HG02943 (cell line): ENCODE data around the gene CPB1.

Source experiments
- ATAC-seq: cut with Tn5 transposase; IDR thresholded peaks from one replicate; pipeline ENCODE4 v1.9.1; 2021; ENCODE audit warnings: mild to moderate bottlenecking, low read depth, moderate library complexity; ENCODE audit not compliant: unreplicated experiment

CPB1 gene

GRCh38 chr3:148879256-148879655 is 51.6 kb downstream of the CPB1 start:
- ATAC-seq = no peak

- no peak for ATAC-seq
These were observed 53.1 kb downstream of the CPB1 start for GRCh38 chr3:148880681-148881080.

GRCh38 chr3:148881286-148881685 is 53.7 kb downstream of the CPB1 start:
- ATAC-seq = no peak

- no peak for ATAC-seq
These were observed 54.7 kb downstream of the CPB1 start for GRCh38 chr3:148882288-148882687.

GRCh38 chr3:148883163-148883562 is 55.6 kb downstream of the CPB1 start:
- no peak for ATAC-seq

- ATAC-seq = no peak
These were observed 56.6 kb downstream of the CPB1 start for GRCh38 chr3:148884261-148884660.

- no peak for ATAC-seq
These were observed 62.2 kb downstream of the CPB1 start for GRCh38 chr3:148889828-148890227.

- no peak for ATAC-seq
These were observed 68.5 kb downstream of the CPB1 start for GRCh38 chr3:148896062-148896461.

- ATAC-seq = no peak
These were observed 74.6 kb downstream of the CPB1 start for GRCh38 chr3:148901987-148902791.

- no peak for ATAC-seq
These were observed 75.4 kb downstream of the CPB1 start for GRCh38 chr3:148903022-148903442.

GRCh38 chr3:148903941-148904340 is 76.3 kb downstream of the CPB1 start:
- no peak for ATAC-seq

- ATAC-seq = no peak
These were observed 79.1 kb downstream of the CPB1 start for GRCh38 chr3:148906667-148907066.
